Panc1 (cell line): ENCODE measurements around the gene BOLA2B.

Source experiments
- TF ChIP-seq, protein P1 (sequence below): fragments of 450-650 bp; IDR thresholded peaks from 2 replicates; pipeline ENCODE4 v1.5.1; 2017; ENCODE audit warnings: mild to moderate bottlenecking
- TF ChIP-seq, protein P2 (sequence below), 2 experiments: IDR thresholded peaks; 2 replicates each; pipeline ENCODE4 v1.6.1; 2011 to 2012; ENCODE audit warnings: low read depth in 2 of 2, control low read depth in 1 of 2, low read length in 1 of 2, mild to moderate bottlenecking in 1 of 2, moderate library complexity in 1 of 2; ENCODE audit not compliant: insufficient read depth in 1 of 2

DNA sequence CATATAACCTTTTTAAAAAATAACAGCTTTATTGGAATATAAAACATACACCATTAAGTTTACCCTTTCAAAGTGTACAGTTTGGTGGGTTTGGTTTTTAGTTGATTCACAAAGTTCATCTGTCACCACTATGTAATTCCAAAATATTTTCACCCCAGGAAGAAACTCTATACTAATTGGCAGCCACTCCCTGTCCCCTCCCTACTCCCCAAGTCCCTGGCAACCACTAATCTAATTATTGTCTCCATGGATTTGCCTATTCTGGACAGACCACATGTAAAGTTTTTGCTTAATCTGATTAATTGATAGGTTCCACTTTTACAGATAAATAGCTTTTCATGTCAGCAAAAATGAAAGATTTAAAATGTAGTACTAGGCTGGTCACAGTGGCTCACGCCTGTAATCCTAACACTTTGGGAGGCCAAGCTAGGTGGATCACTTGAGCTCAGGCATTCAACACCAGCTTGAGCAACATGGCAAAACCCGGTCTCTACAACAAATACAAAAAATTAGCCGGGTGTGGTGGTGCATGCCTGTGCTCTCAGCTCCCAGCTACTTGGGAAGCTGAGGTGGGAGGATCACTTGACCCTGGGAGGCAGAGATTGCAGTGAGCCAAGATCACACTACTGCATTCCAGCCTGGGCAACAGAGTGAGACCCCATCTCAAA, 45.5 kb downstream of the BOLA2B start:
- TF ChIP-seq, protein P1, sequence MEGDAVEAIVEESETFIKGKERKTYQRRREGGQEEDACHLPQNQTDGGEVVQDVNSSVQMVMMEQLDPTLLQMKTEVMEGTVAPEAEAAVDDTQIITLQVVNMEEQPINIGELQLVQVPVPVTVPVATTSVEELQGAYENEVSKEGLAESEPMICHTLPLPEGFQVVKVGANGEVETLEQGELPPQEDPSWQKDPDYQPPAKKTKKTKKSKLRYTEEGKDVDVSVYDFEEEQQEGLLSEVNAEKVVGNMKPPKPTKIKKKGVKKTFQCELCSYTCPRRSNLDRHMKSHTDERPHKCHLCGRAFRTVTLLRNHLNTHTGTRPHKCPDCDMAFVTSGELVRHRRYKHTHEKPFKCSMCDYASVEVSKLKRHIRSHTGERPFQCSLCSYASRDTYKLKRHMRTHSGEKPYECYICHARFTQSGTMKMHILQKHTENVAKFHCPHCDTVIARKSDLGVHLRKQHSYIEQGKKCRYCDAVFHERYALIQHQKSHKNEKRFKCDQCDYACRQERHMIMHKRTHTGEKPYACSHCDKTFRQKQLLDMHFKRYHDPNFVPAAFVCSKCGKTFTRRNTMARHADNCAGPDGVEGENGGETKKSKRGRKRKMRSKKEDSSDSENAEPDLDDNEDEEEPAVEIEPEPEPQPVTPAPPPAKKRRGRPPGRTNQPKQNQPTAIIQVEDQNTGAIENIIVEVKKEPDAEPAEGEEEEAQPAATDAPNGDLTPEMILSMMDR, result no peak
- TF ChIP-seq, protein P2, sequence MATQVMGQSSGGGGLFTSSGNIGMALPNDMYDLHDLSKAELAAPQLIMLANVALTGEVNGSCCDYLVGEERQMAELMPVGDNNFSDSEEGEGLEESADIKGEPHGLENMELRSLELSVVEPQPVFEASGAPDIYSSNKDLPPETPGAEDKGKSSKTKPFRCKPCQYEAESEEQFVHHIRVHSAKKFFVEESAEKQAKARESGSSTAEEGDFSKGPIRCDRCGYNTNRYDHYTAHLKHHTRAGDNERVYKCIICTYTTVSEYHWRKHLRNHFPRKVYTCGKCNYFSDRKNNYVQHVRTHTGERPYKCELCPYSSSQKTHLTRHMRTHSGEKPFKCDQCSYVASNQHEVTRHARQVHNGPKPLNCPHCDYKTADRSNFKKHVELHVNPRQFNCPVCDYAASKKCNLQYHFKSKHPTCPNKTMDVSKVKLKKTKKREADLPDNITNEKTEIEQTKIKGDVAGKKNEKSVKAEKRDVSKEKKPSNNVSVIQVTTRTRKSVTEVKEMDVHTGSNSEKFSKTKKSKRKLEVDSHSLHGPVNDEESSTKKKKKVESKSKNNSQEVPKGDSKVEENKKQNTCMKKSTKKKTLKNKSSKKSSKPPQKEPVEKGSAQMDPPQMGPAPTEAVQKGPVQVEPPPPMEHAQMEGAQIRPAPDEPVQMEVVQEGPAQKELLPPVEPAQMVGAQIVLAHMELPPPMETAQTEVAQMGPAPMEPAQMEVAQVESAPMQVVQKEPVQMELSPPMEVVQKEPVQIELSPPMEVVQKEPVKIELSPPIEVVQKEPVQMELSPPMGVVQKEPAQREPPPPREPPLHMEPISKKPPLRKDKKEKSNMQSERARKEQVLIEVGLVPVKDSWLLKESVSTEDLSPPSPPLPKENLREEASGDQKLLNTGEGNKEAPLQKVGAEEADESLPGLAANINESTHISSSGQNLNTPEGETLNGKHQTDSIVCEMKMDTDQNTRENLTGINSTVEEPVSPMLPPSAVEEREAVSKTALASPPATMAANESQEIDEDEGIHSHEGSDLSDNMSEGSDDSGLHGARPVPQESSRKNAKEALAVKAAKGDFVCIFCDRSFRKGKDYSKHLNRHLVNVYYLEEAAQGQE (IDR thresholded peaks at IDR 0.05; ENCODE audit: insufficient read depth in 1 of 2, low read depth in 2 of 2, low read length in 1 of 2), result no peak
